Pons (tissue), 1 donor: Measurements from ENCODE around the gene ITCH.
A peak's percentile ranks its signal among the peaks of the same experiment; 100 is the strongest.
"Not testable (repeated sequence)": the region's sequence is repeated elsewhere in the genome, so short reads cannot be mapped to it uniquely, and the experiment has no call there.

ENCODE experiments used
- DNase-seq: peaks from one replicate; pipeline ENCODE4 v3.0.0-alpha.2; 2016; ENCODE audit warnings: low spot score

The ITCH gene

GRCh38 chr20:34414525-34414924 lies 51.5 kb downstream of the ITCH start:
- not testable (repeated sequence) for DNase-seq

- no peak for DNase-seq
These were observed 52.0 kb downstream of the ITCH start for GRCh38 chr20:34415079-34415478.

DNA sequence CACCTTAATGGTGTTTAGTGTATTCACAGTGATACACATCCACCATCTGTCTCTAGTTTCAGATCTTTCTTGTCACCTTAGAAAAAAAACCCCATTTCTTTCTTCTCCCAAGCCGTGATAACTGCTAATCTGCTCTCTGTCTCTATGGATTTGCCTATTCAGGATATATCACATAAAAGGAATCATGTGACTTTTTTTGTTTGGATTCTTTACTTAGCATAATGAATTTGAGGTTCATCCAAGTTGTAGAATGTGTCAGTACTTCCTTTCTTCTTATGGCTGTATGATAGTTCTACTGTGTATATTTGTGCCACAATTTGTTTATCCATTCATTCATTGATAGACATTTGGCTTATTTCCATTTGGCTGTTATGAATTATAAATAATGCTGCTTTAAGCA lies 57.1 kb downstream of the ITCH start:
- DNase-seq, result no peak

GRCh38 chr20:34420975-34421374 lies 57.9 kb downstream of the ITCH start:
- no peak for DNase-seq

- no peak for DNase-seq
These were observed 58.8 kb downstream of the ITCH start for GRCh38 chr20:34421766-34422466.

DNA sequence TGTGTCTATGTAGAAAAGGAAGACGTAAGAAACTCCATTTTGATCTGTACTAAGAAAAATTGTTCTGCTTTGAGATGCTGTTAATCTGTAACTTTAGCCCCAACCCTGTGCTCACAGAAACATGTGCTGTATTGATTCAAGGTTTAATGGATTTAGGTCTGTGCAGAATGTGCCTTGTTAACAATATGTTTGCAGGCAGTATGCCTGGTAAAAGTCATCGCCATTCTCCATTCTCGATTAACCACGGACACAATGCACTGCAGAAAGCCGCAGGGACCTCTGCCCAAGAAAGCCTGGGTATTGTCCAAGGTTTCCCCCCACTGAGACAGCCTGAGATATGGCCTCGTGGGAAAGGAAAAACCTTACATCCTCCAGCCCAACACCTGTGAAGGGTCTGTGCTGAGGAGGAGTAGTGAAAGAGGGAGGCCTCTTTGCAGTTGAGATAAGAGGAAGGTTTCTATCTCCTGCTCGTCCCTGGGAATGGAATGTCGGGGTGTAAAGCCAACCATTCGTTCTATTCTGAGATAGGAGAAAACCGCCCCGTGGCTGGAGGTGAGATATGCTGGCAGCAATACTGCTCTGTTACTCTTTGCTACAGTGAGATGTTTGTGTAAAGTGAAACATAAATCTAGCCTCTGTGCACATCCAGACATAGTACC lies 62.1 kb downstream of the ITCH start:
- not testable (repeated sequence) for DNase-seq

- DNase-seq, result no peak
These were observed 63.0 kb downstream of the ITCH start for GRCh38 chr20:34426026-34426425.

DNA sequence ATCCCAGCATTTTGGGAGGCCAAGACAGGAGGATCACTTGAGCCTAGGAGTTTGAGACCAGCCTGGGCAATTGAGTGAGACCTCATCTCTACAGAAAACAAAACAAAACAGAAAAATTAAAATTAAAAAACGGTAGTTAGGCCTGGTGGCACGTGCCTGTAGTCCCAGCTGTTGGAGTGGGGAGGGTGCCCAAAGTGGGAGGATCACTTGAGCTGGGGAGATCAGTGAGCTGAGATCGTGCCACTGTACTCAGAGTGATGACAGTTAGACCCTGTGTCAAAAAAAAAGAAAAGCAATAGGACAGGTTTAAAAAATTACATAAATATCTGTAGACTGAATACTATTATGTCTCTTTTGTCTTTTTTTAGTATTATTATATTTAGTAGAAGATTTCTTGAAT lies 64.3 kb downstream of the ITCH start:
- DNase-seq, result no peak

DNA sequence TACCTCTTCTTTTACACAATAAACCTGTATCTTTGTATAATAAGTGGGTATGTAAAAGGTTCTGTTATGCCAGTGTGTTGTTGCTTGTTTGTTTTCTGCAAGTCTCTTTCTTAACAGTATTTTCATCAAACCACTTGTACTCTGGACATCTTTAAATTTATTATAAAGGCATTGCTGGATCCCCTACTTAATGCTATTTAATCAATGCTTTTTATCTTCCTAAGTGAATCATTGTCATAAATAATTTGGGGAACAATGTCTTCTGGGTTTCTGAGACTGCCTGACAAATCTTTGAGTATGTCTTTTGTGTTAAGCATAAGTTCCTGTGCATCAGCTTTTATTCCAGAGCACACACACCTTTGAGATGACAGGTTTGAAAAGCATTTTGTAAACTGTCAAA lies 64.7 kb downstream of the ITCH start:
- no peak for DNase-seq

DNA sequence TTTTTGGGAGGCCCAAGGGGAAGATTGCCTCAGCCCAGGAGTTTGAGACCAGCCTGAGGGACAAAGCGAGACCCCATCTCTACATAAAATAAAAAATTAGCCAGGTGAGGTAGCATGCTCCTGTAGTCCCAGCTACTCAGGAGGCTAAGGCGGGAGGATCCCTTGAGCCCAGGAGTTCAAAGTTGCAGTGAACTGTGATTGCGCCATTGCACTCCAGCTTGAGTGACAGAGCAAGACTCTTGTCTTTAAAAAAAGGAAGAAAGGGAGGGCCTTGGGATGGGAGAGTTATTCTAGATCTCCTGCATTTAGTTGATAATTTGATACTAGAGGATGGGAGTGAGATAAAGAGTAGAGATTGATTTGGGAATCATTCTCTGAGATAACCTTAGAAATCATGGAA lies 68.1 kb downstream of the ITCH start:
- DNase-seq, result no peak

DNA sequence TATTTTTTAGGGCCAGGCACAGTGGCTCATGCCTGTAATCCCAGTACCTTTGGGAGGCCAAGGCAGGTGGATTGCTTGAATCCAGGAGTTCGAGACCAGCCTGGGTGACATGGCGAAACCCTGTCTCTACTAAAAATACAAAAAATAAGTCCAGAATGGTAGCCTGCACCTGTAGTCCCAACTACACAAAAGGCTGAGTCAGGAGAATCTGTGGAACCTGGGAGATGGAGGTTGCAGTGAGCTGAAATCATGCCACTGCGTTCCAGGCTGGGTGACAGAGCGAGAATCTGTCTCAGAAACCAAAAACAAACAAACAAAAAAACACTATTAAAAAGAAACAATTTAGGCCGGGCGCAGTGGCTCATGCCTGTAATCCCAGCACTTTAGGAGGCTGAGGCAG lies 69.6 kb downstream of the ITCH start:
- DNase-seq, result not testable (repeated sequence)

GRCh38 chr20:34433391-34433790 lies 70.3 kb downstream of the ITCH start:
- no peak for DNase-seq

DNA sequence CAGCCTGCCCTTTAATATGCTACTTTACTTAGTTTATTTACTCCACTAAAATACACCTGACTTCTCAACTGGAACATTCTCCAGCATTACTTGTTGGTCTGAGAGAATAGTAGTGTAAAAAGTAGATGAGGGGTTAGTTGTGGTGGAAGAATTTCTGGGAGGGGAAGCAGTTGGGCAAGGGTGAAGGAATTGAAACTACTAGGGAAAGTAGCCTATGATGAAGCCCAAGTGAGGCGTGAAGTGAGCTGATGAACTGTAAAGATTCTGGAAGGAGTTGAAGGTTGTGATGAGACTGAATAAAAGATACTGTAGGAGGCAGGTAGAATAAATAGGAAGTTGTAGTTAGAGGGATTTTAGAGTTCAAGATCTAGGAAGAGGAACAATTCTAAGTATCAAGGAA lies 72.5 kb downstream of the ITCH start:
- no peak for DNase-seq

DNA sequence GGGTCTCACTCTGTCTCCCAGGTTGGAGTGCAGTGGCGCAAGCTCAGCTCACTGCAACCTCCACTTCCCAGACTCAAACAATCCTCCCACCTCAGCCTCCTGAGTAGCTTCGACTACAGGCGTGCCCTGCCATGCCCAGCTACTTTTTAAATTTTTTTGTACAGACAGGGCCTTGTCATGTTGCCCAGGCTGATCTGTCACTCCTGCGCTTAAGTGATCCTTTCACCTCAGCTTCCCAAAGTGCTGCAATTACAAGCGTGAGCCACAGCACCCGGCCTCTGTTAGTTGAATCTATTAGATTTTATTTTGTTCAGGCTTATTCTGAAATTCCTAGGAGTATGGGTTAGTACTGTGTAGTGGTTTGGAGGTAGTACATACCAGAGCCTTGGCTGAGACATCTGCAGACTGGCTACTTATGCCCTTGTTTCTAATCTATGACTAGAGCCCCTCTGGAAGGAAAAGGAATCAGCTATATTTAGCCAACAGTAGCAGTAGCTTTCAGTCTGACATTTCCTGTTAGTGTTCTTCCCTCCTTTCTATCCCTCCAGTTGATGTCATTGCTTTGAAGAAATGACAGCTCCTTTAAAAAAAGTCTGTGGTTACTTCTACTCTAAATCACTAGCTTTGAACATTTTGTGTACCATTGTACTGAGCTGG lies 74.4 kb downstream of the ITCH start:
- no peak for DNase-seq

- no peak for DNase-seq
These were observed 76.1 kb downstream of the ITCH start for GRCh38 chr20:34439168-34439567.

DNA sequence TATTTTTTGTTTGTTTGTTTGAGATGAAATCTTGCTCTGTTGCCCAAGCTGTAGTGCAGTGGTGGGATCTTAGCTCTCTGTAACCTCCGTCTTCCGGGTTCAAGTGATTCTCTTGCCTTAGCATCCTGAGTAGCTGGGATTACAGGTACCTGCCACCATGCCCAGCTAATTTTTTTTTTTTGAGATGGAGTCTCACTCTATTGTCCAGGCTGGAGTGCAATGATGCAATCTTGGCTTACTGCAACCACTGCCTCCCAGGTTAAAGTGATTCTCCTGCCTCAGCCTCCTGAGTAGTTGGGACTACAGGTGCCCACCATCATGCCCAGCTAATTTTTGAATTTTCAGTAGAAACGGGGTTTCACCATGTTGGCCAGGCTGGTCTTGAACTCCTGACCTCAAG lies 78.3 kb downstream of the ITCH start:
- DNase-seq, result not testable (repeated sequence)

DNA sequence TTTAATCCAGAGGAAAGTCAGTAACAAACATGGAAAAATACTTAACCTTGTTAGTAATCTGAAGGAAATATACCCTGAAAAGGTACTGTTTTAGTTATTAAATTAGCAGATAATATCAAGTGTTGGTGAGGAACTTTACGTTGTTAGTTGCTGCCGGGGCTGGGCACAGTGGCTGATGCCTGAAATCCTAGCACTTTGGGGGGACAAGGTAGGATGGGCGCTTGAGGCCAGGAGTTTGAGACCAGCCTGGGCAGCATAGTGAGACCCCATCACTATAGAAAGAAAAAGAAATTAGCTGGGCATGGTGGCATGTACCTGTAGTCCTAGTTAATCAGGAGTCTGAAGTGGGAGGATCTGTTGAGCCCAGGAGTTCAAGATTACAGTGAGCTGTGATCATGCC lies 80.5 kb downstream of the ITCH start:
- DNase-seq, result no peak

DNA sequence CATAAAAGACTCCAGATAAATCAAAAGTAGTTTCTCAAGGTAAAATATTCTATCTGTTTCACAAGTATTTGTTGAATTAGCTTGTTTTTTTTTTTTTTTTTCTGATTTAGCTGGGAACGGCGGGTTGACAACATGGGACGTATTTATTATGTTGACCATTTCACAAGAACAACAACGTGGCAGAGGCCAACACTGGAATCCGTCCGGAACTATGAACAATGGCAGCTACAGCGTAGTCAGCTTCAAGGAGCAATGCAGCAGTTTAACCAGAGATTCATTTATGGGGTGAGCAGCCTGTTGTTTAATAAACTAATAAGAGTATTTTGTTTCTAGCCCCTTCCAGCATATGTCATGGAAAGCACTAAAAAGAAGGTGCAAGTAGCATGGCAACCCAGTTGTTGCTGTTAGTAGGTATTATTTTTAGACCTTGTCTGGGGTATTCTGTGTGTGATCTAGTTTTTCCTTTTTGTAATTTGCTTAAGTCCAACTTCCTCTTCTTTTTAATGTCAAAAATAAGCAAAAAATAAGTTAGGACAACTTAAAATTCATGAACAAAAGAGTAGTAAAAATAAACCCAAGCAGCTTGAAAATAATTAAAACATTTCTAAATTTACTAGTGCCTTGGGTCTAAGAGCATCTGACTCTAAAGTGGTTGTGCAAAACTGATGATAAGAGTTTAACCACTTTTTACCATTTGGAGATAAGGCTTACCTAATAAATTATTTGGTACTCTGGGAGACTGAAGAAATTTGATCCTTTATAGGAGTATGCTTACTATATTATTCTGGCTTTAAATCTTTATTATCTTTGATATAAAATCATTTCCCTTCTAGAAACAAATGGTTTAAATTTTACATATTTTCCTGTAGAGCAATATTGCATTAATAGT lies 82.3 kb downstream of the ITCH start:
- peak; percentile 68 for DNase-seq

- no peak for DNase-seq
These were observed 85.4 kb downstream of the ITCH start for GRCh38 chr20:34448517-34448916.

DNA sequence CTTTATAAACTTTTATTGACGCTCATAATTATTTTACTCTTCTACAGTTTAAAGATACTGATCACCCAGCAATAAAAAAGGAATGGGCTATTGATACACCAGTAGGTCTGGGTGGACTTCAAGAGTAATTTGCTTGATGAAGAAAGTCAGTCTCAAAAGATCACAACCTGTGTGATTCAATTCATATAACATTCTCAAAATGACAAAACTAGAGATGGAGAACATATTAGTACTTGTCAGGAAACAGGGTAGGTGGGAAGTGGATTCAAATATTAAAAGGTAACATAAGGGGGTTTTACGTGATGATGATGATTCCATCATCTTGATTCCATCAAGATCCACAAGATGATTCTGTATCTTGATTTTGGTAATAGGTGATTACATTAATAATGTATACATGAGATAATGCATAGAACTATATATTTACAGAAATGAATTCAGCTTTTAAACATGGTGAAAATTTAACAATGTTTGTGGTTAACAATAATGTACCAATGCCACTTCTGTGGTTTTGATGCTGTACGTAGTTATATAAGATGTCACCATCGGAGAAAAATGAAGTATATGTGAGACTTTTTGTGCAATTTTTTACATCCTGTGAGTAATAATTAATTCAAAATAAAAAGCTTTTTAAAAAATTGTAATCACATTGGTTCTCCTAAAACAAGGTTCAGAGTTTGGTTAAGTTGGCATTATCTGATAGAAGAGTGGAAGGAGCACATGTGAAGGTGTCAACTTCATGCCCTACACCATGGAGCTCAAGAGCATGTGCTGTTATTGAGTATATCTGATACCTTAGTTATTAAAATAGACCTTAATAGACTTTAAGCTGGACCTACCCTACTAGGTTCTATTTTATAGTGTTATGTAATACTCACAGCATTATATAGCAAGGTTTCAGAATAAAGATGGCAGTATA lies 86.9 kb downstream of the ITCH start:
- DNase-seq, result no peak

- no peak for DNase-seq
These were observed 89.4 kb downstream of the ITCH start for GRCh38 chr20:34452281-34452982.
